ENCODE data around the gene ALK. TPM values are rescaled to one million over a fixed set of nuclear protein-coding genes. Genes with fewer than 3 reads are reported as not detected.

The ALK gene
- total RNA-seq, 4 donors from 2014 or later = 0.32 to 0.42 TPM; not detected in 2

GRCh38 chr2:29155578-29155977 lies 765.8 kb downstream of the ALK start:
- 77% methylated on average over 2 of the region's 2 CpGs for WGBS
- Histone ChIP-seq H3K27ac (no peak overlapping the region), H3K4me3 (no peak overlapping the region), H3K27me3 (no peaks in the 10 kb centered on the region), H3K36me3 (peaks cover 67% of the 10 kb centered on the region), H3K4me1 (no peaks in the 10 kb centered on the region), H3K9me3 (no peaks in the 10 kb centered on the region)
- no peak for DNase-seq (ENCODE audit: low spot score in 2 of 2)
- no peak for TF ChIP-seq CTCF (IDR thresholded peaks at IDR 0.05)
- no peak for TF ChIP-seq EP300 (IDR thresholded peaks at IDR 0.05)
- TF ChIP-seq POLR2AphosphoS5 (IDR thresholded peaks at IDR 0.05) = no peak
- TF ChIP-seq POLR2A (IDR thresholded peaks at IDR 0.05) = no peak

- TF ChIP-seq CTCF (IDR thresholded peaks at IDR 0.05) (no peak), POLR2AphosphoS5 (IDR thresholded peaks at IDR 0.05) (no peak)
- no peak overlapping the region for H3K4me3 ChIP-seq
- 95% methylated on average over 2 of the region's 2 CpGs for WGBS
- peaks cover 68% of the 10 kb centered on the region for H3K36me3 ChIP-seq
- H3K27me3 ChIP-seq = no peaks in the 10 kb centered on the region
- no peaks in the 10 kb centered on the region for H3K4me1 ChIP-seq
- H3K9me3 ChIP-seq = no peaks in the 10 kb centered on the region
- no peak overlapping the region for H3K27ac ChIP-seq
- DNase-seq (ENCODE audit: low spot score in 2 of 2) = no peak
Observed at GRCh38 chr2:29154610-29155009, 766.8 kb downstream of the ALK start.

GRCh38 chr2:29147963-29148362 lies 773.4 kb downstream of the ALK start:
- 56% methylated on average over 3 of the region's 3 CpGs for WGBS
- no peak for DNase-seq (ENCODE audit: low spot score in 2 of 2)
- H3K36me3 ChIP-seq = peaks cover 38% of the 10 kb centered on the region

GRCh38 chr2:29146197-29146596 lies 775.2 kb downstream of the ALK start:
- Histone ChIP-seq H3K27ac (no peak overlapping the region), H3K4me1 (no peaks in the 10 kb centered on the region), H3K9me3 (no peaks in the 10 kb centered on the region), H3K27me3 (no peaks in the 10 kb centered on the region), H3K36me3 (peaks cover 37% of the 10 kb centered on the region), H3K4me3 (no peak overlapping the region)
- TF ChIP-seq EP300 (IDR thresholded peaks at IDR 0.05) = no peak
- TF ChIP-seq CTCF (IDR thresholded peaks at IDR 0.05) = no peak
- no peak for TF ChIP-seq POLR2AphosphoS5 (IDR thresholded peaks at IDR 0.05)
- TF ChIP-seq POLR2A (IDR thresholded peaks at IDR 0.05) = no peak
- 83% methylated on average over 3 of the region's 3 CpGs for WGBS
- DNase-seq (ENCODE audit: low spot score in 2 of 2) = no peak

More at GRCh38 chr2:29147963-29148362, 773.4 kb downstream of the ALK start:
- Histone ChIP-seq H3K9me3 (no peaks in the 10 kb centered on the region), H3K27ac (no peak overlapping the region), H3K27me3 (no peaks in the 10 kb centered on the region), H3K4me3 (no peak overlapping the region), H3K4me1 (no peaks in the 10 kb centered on the region)
- TF ChIP-seq POLR2AphosphoS5 (IDR thresholded peaks at IDR 0.05) (no peak), POLR2A (IDR thresholded peaks at IDR 0.05) (no peak), EP300 (IDR thresholded peaks at IDR 0.05) (no peak), CTCF (IDR thresholded peaks at IDR 0.05) (no peak)

GRCh38 chr2:29143657-29144056 lies 777.7 kb downstream of the ALK start:
- H3K36me3 ChIP-seq = peaks cover 31% of the 10 kb centered on the region
- WGBS = 92% methylated on average over 6 of the region's 6 CpGs

More at GRCh38 chr2:29143657-29144056, 777.7 kb downstream of the ALK start:
- DNase-seq (ENCODE audit: low spot score in 2 of 2) = no peak
- Histone ChIP-seq H3K27me3 (no peaks in the 10 kb centered on the region), H3K4me1 (no peaks in the 10 kb centered on the region), H3K4me3 (no peak overlapping the region), H3K9me3 (no peaks in the 10 kb centered on the region), H3K27ac (no peak overlapping the region)
- no peak for TF ChIP-seq POLR2A (IDR thresholded peaks at IDR 0.05)
- no peak for TF ChIP-seq EP300 (IDR thresholded peaks at IDR 0.05)
- no peak for TF ChIP-seq POLR2AphosphoS5 (IDR thresholded peaks at IDR 0.05)
- no peak for TF ChIP-seq CTCF (IDR thresholded peaks at IDR 0.05)

Other genes starting within 250 kb of the ALK start
- 100 to 1,000 TPM; 102 to 129 (median 109) TPM for gene YPEL5, start 225.4 kb upstream of the ALK start, total RNA-seq